MM.1S (cell line): ENCODE results near the gene MMP24OS.

Experiments used
- DNase-seq: peaks from one replicate; pipeline ENCODE4 v3.0.0-alpha.2; 2015
- H2AFZ ChIP-seq: fragments of 300-600 bp; sonication (generic); 2 replicates; pipeline ENCODE4 v1.6.0; 2016; ENCODE audit warnings: antibody characterized with exemption, low read length
- H3F3A ChIP-seq: fragments of 300-600 bp; sonication (generic); 2 replicates; pipeline ENCODE4 v1.6.1; 2016; ENCODE audit warnings: mild to moderate bottlenecking, antibody characterized with exemption, low read length, moderate library complexity, mixed read lengths; ENCODE audit not compliant: insufficient read depth
- H3K27ac ChIP-seq: fragments of 300-600 bp; sonication (generic); 2 replicates; pipeline ENCODE4 v1.5.1; 2016; ENCODE audit warnings: mild to moderate bottlenecking, low read length
- H3K27me3 ChIP-seq: fragments of 300-600 bp; sonication (generic); replicated peaks from 2 replicates; pipeline ENCODE4 v1.6.0; 2016; ENCODE audit warnings: low read length; ENCODE audit not compliant: insufficient read depth
- H3K36me3 ChIP-seq: fragments of 300-600 bp; sonication (generic); replicated peaks from 2 replicates; pipeline ENCODE4 v1.6.1; 2016; ENCODE audit warnings: mild to moderate bottlenecking, low read length, mixed read lengths; ENCODE audit not compliant: insufficient read depth
- H3K4me1 ChIP-seq: fragments of 300-600 bp; sonication (generic); 2 replicates; pipeline ENCODE4 v1.6.1; 2016; ENCODE audit warnings: low read length, mixed read lengths
- H3K4me2 ChIP-seq: fragments of 300-600 bp; sonication (generic); 2 replicates; pipeline ENCODE4 v1.6.0; 2016; ENCODE audit warnings: low read depth, low read length
- H3K4me3 ChIP-seq: fragments of 300-600 bp; sonication (generic); 2 replicates; pipeline ENCODE4 v1.5.1; 2016; ENCODE audit warnings: low read length, mixed read lengths
- H3K79me2 ChIP-seq: fragments of 300-600 bp; sonication (generic); 2 replicates; pipeline ENCODE4 v1.6.1; 2016; ENCODE audit warnings: mixed run types, low read length, mixed read lengths
- H3K9ac ChIP-seq: fragments of 300-600 bp; sonication (generic); 2 replicates; pipeline ENCODE4 v1.6.1; 2016; ENCODE audit warnings: low read length, mixed read lengths
- H3K9me2 ChIP-seq: fragments of 300-600 bp; sonication (generic); replicated peaks from 2 replicates; pipeline ENCODE4 v1.6.1; 2016; ENCODE audit warnings: mild to moderate bottlenecking, low read length, mixed read lengths; ENCODE audit not compliant: insufficient read depth
- H3K9me3 ChIP-seq: fragments of 300-600 bp; sonication (generic); replicated peaks from 2 replicates; pipeline ENCODE4 v1.6.1; 2016; ENCODE audit warnings: mild to moderate bottlenecking, low read length, mixed read lengths; ENCODE audit not compliant: insufficient read depth
- H4K20me1 ChIP-seq: fragments of 300-600 bp; sonication (generic); 2 replicates; pipeline ENCODE4 v1.6.1; 2016; ENCODE audit warnings: mild to moderate bottlenecking, low read length, moderate library complexity, mixed read lengths; ENCODE audit not compliant: insufficient read depth
- CTCF ChIP-seq: fragments of 300-600 bp; sonication (generic); IDR thresholded peaks from 2 replicates; pipeline ENCODE4 v1.5.1; 2016; ENCODE audit warnings: antibody characterized with exemption, low read length, mixed read lengths
- EZH2 ChIP-seq: fragments of 300-600 bp; sonication (generic); optimal IDR thresholded peaks from 2 replicates; pipeline ENCODE3; 2017; ENCODE audit warnings: low read depth, mild to moderate bottlenecking, antibody characterized with exemption, low read length, mixed read lengths
- EZH2phosphoT487 ChIP-seq: fragments of 300-600 bp; sonication (generic); IDR thresholded peaks from 2 replicates; pipeline ENCODE4 v1.6.1; 2018; ENCODE audit warnings: antibody characterized with exemption, low read length

Gene MMP24OS

GRCh38 chr20:35238735-35239134, 39.2 kb downstream of the MMP24OS start:
- Histone ChIP-seq H3K27me3 (no peaks in the 10 kb centered on the region), H3K27ac (no peak overlapping the region), H2AFZ (no peak overlapping the region), H3K9me3 (no peaks in the 10 kb centered on the region), H3K9ac (no peak overlapping the region), H3K9me2 (no peaks in the 10 kb centered on the region), H3K4me1 (no peaks in the 10 kb centered on the region), H4K20me1 (no peaks in the 10 kb centered on the region), H3K36me3 (no peaks in the 10 kb centered on the region), H3F3A (no peaks in the 10 kb centered on the region), H3K79me2 (no peaks in the 10 kb centered on the region), H3K4me2 (no peak overlapping the region), H3K4me3 (no peak overlapping the region)
- TF ChIP-seq EZH2phosphoT487 = no peak
- no peak for TF ChIP-seq EZH2
- no peak for TF ChIP-seq CTCF
- DNase-seq = no peak

- Histone ChIP-seq H3K4me2 (no peak overlapping the region), H3K9me2 (no peaks in the 10 kb centered on the region), H3K27ac (no peak overlapping the region), H3K79me2 (no peaks in the 10 kb centered on the region), H3K36me3 (no peaks in the 10 kb centered on the region), H3K9ac (no peak overlapping the region), H3K4me1 (no peaks in the 10 kb centered on the region), H4K20me1 (no peaks in the 10 kb centered on the region), H3K9me3 (no peaks in the 10 kb centered on the region), H2AFZ (no peak overlapping the region), H3F3A (no peaks in the 10 kb centered on the region), H3K4me3 (no peak overlapping the region), H3K27me3 (no peaks in the 10 kb centered on the region)
- no peak for TF ChIP-seq EZH2
- no peak for TF ChIP-seq EZH2phosphoT487
- TF ChIP-seq CTCF = no peak
- DNase-seq = no peak
Observed at GRCh38 chr20:35238170-35238569, 39.8 kb downstream of the MMP24OS start.

GRCh38 chr20:35237486-35237885, 40.4 kb downstream of the MMP24OS start:
- no peak overlapping the region for H3K27ac ChIP-seq
- H3K79me2 ChIP-seq = no peaks in the 10 kb centered on the region
- H3K9me3 ChIP-seq = no peaks in the 10 kb centered on the region
- no peaks in the 10 kb centered on the region for H3K9me2 ChIP-seq
- H4K20me1 ChIP-seq = no peaks in the 10 kb centered on the region
- no peak overlapping the region for H2AFZ ChIP-seq
- TF ChIP-seq EZH2phosphoT487 = no peak
- no peak for TF ChIP-seq EZH2
- TF ChIP-seq CTCF = no peak
- no peaks in the 10 kb centered on the region for H3F3A ChIP-seq
- no peak for DNase-seq
- H3K27me3 ChIP-seq = no peaks in the 10 kb centered on the region
- H3K4me3 ChIP-seq = no peak overlapping the region
- H3K9ac ChIP-seq = no peak overlapping the region
- H3K4me1 ChIP-seq = no peaks in the 10 kb centered on the region
- H3K36me3 ChIP-seq = no peaks in the 10 kb centered on the region
- H3K4me2 ChIP-seq = no peak overlapping the region

- Histone ChIP-seq H3K27ac (no peak overlapping the region), H3K4me3 (no peak overlapping the region), H3K36me3 (no peaks in the 10 kb centered on the region), H3K79me2 (no peaks in the 10 kb centered on the region), H2AFZ (no peak overlapping the region), H3K9me3 (no peaks in the 10 kb centered on the region), H3F3A (no peaks in the 10 kb centered on the region), H3K27me3 (no peaks in the 10 kb centered on the region), H3K4me2 (no peak overlapping the region), H3K4me1 (no peaks in the 10 kb centered on the region), H3K9me2 (no peaks in the 10 kb centered on the region), H3K9ac (no peak overlapping the region), H4K20me1 (no peaks in the 10 kb centered on the region)
- no peak for DNase-seq
- TF ChIP-seq EZH2 (no peak), EZH2phosphoT487 (no peak), CTCF (no peak)
Observed at GRCh38 chr20:35235881-35236280, 42.0 kb downstream of the MMP24OS start.
